Breast epithelium (tissue), 3 donors: ENCODE data around the gene AGAP1.

Experiments
- POLR2AphosphoS5 ChIP-seq, 3 donors: sonication (generic); formaldehyde crosslinking; IDR thresholded peaks; one replicate each; pipeline ENCODE4 v1.6.1; 2017; ENCODE audit warnings: antibody characterized with exemption in 3 of 3
- TF ChIP-seq, protein P1 (sequence below), 3 donors: fragments of 450-650 bp; IDR thresholded peaks; one replicate each; pipeline ENCODE4 v1.5.1; 2016 to 2017; ENCODE audit warnings: antibody characterized with exemption in 3 of 3, mild to moderate bottlenecking in 3 of 3, moderate library complexity in 3 of 3

DNA sequence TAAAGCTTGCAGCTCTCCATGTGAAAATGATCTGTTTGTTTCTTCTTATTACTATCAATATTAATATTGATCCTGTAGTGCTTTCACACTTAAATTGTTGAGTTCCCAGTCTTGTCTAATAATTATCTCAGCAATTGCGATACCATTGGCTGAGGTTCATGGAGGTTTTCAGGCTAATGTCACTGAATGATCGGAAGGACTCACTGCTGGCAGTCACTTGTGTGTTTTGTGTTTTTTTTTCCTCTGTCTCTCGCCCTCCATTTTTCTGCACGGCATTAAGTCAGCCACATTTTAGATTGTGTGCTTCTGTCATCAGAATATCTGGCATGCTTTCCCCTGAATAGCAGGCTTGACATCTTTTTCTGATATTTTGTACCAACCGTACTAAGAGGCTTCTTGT lies 43.7 kb downstream of the AGAP1 start:
- TF ChIP-seq POLR2AphosphoS5 (IDR thresholded peaks at IDR 0.05), result no peak
- TF ChIP-seq, protein P1, sequence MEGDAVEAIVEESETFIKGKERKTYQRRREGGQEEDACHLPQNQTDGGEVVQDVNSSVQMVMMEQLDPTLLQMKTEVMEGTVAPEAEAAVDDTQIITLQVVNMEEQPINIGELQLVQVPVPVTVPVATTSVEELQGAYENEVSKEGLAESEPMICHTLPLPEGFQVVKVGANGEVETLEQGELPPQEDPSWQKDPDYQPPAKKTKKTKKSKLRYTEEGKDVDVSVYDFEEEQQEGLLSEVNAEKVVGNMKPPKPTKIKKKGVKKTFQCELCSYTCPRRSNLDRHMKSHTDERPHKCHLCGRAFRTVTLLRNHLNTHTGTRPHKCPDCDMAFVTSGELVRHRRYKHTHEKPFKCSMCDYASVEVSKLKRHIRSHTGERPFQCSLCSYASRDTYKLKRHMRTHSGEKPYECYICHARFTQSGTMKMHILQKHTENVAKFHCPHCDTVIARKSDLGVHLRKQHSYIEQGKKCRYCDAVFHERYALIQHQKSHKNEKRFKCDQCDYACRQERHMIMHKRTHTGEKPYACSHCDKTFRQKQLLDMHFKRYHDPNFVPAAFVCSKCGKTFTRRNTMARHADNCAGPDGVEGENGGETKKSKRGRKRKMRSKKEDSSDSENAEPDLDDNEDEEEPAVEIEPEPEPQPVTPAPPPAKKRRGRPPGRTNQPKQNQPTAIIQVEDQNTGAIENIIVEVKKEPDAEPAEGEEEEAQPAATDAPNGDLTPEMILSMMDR (IDR thresholded peaks at IDR 0.05), result no peak
